Gastrocnemius medialis (tissue), 4 donors: Measurements from ENCODE around the gene ADCY1.

Experiments used
- POLR2A ChIP-seq, 2 donors: fragments of 450-650 bp; IDR thresholded peaks; one replicate each; pipeline ENCODE4 v1.6.1; 2017; ENCODE audit warnings: antibody characterized with exemption in 2 of 2, mild to moderate bottlenecking in 2 of 2, moderate library complexity in 2 of 2
- TF ChIP-seq, protein P1 (sequence below), 5 experiments: fragments of 450-650 bp in 3 of 5; fragments of 200-600 bp in 2 of 5; sonication (generic) in 2 of 5; IDR thresholded peaks in 4 of 5; conservative IDR thresholded peaks in 1 of 5; 1 replicate in 4 of 5; 2 replicates in 1 of 5; pipeline ENCODE4 v1.5.1; 2016 to 2019; ENCODE audit warnings: antibody characterized with exemption in 5 of 5, mild to moderate bottlenecking in 3 of 5, moderate library complexity in 3 of 5

DNA sequence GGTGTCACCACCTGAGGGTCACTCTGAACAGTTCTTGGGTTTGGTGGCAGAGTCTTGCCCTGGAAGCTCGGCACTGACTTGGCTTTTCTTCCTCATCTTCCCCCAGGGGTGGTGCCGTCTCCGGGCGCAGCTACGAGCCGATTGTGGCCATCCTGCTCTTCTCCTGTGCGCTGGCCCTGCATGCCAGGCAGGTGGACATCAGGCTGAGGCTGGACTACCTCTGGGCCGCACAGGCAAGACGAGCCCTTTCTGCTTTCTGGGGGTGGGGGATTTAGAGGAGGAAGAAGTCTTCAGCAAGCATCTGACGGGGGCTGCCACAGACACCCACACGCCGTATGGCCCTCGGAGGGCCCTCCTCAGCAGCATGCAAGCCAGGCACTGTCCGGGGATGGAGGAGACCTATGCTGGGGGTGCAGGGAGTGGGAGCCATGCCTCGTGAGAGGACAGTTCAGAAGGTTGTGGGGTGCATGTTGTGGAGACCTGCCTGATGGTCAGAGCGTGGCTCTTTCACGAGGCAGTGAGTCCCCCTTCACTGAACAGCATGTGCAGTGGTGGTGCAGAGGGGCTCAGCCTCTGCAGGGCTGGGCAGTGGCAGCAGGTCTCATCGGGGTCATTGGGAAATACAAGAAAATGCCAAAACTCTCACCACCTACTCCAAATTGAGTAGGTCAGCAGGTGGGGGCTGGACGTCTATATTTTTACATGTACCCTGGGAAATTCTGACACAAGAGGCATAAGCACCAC lies 112.4 kb downstream of the ADCY1 start:
- TF ChIP-seq, protein P1, sequence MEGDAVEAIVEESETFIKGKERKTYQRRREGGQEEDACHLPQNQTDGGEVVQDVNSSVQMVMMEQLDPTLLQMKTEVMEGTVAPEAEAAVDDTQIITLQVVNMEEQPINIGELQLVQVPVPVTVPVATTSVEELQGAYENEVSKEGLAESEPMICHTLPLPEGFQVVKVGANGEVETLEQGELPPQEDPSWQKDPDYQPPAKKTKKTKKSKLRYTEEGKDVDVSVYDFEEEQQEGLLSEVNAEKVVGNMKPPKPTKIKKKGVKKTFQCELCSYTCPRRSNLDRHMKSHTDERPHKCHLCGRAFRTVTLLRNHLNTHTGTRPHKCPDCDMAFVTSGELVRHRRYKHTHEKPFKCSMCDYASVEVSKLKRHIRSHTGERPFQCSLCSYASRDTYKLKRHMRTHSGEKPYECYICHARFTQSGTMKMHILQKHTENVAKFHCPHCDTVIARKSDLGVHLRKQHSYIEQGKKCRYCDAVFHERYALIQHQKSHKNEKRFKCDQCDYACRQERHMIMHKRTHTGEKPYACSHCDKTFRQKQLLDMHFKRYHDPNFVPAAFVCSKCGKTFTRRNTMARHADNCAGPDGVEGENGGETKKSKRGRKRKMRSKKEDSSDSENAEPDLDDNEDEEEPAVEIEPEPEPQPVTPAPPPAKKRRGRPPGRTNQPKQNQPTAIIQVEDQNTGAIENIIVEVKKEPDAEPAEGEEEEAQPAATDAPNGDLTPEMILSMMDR (IDR thresholded peaks at IDR 0.05 in 4 of 5, conservative IDR thresholded peaks at IDR 0.05 in 1 of 5) = no peak
- TF ChIP-seq POLR2A (IDR thresholded peaks at IDR 0.05) = no peak
